Adrenal gland (tissue), 5 donors: Measurements from ENCODE around the gene TGFB2.

Experiments used
- POLR2A ChIP-seq, 2 donors: fragments of 450-650 bp; IDR thresholded peaks; one replicate each; pipeline ENCODE4 v1.6.1; 2017; ENCODE audit warnings: antibody characterized with exemption in 2 of 2, mild to moderate bottlenecking in 2 of 2, moderate library complexity in 1 of 2
- TF ChIP-seq, protein P1 (sequence below), 6 experiments: fragments of 450-650 bp in 4 of 6; fragments of 200-600 bp in 2 of 6; sonication (generic) in 1 of 6; IDR thresholded peaks; 1 replicate in 5 of 6; 2 replicates in 1 of 6; pipeline versions ENCODE4 v1.5.1 to v1.8.0; 2016 to 2021; ENCODE audit warnings: antibody characterized with exemption in 6 of 6, mild to moderate bottlenecking in 2 of 6, moderate library complexity in 1 of 6
- donor health status: DM: no; HTN: no; CAD: no.

DNA sequence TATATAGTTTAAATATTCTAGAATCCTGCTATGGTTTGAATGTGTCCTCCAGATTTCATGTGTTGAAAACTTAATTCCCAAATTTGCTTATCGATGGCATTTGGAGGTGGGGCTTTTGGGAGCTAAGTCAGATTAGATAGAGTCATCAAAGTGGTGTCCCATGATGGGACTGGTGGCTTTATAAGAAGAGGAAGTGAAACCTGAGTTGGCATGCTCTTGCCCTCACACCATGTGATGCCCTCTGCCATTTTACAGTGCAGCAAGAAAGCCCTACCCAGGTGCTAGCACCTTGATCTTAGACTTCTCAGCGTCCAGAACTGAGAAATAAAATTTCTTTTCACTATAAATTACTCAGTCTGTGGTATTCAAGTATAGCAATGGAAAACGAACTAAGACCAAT is 111.3 kb downstream of the TGFB2 start:
- TF ChIP-seq, protein P1, sequence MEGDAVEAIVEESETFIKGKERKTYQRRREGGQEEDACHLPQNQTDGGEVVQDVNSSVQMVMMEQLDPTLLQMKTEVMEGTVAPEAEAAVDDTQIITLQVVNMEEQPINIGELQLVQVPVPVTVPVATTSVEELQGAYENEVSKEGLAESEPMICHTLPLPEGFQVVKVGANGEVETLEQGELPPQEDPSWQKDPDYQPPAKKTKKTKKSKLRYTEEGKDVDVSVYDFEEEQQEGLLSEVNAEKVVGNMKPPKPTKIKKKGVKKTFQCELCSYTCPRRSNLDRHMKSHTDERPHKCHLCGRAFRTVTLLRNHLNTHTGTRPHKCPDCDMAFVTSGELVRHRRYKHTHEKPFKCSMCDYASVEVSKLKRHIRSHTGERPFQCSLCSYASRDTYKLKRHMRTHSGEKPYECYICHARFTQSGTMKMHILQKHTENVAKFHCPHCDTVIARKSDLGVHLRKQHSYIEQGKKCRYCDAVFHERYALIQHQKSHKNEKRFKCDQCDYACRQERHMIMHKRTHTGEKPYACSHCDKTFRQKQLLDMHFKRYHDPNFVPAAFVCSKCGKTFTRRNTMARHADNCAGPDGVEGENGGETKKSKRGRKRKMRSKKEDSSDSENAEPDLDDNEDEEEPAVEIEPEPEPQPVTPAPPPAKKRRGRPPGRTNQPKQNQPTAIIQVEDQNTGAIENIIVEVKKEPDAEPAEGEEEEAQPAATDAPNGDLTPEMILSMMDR (IDR thresholded peaks at IDR 0.05) = no peak
- TF ChIP-seq POLR2A (IDR thresholded peaks at IDR 0.05) = no peak
